SH-SY5Y (cell line): ENCODE data around the gene TMEM184A.

Experiments
- GATA2 ChIP-seq: IDR thresholded peaks from 2 replicates; pipeline ENCODE4 v1.6.1; 2011; ENCODE audit warnings: mild to moderate bottlenecking, low read depth, low read length
- GATA3 ChIP-seq: IDR thresholded peaks from 2 replicates; pipeline ENCODE4 v1.6.1; 2011; ENCODE audit warnings: low read depth, mild to moderate bottlenecking, low read length, moderate library complexity

DNA sequence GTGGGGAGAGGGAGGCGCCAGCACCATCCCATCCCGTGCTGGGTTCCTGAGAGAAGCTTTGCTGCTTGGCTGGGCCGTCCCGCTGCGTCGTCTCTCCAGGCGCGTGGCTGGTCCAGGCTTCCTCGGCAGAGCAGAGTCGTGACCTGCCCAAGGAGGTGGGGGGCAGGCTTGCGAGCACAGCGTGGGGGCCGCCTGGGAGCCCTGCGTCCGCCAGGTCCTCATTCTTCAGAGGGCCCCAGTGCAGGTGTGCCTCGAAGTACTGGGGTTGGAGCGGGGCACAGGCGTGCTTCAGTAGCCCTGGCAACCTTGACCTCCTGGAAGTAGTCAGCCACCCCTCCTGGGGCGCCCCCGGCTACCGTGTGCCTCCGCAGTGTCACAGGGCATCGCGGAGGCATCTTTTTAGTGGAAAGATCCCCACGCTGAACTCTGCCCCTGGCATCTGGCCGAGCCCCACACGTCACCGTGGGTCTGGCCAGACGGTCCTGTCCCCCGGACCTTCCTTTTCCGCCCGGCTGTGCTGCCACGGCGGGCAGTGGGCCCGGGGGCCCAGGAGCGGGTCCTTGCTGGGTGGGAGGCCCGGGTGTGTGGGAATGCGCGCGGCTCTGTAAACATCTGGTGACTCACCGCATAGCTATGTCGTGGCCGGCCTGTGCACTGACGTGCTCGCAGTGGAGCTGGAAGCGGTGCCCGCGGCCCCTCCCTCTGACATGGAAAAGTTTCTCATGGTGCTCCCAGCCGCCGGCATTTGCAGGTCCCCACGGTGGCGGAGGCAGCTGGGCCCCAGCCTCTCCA is 19.1 kb downstream of the TMEM184A start:
- TF ChIP-seq GATA2: no peak
- no peak for TF ChIP-seq GATA3
